Middle frontal gyrus (tissue), 1 donor: Measurements from ENCODE around the gene MIEF1.
"Not testable (repeated sequence)": the region's sequence is repeated elsewhere in the genome, so short reads cannot be mapped to it uniquely, and the experiment has no call there.

Experiments
- DNase-seq: peaks from one replicate; pipeline ENCODE4 v3.0.0-alpha.2; 2015; ENCODE audit warnings: low spot score; ENCODE audit errors: extremely low spot score

Gene MIEF1

GRCh38 chr22:39512026-39512425 lies 9.9 kb downstream of the MIEF1 start:
- no peak for DNase-seq

DNA sequence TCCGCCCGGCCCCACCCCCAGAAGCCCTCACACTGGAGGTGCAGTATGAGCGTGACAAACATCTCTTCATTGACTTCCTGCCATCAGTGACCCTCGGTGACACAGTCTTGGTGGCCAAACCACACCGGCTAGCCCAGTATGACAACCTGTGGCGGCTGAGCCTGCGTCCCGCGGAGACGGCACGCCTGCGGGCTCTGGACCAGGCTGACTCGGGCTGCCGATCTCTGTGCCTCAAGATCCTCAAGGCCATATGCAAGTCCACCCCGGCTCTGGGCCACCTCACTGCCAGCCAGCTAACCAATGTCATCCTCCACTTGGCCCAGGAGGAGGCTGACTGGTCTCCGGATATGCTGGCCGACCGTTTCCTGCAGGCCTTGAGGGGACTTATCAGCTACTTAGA lies 11.7 kb downstream of the MIEF1 start:
- no peak for DNase-seq

- no peak for DNase-seq
Measured at GRCh38 chr22:39514373-39514973, 12.4 kb downstream of the MIEF1 start.

- no peak for DNase-seq
Measured at GRCh38 chr22:39515266-39516050, 13.4 kb downstream of the MIEF1 start.

DNA sequence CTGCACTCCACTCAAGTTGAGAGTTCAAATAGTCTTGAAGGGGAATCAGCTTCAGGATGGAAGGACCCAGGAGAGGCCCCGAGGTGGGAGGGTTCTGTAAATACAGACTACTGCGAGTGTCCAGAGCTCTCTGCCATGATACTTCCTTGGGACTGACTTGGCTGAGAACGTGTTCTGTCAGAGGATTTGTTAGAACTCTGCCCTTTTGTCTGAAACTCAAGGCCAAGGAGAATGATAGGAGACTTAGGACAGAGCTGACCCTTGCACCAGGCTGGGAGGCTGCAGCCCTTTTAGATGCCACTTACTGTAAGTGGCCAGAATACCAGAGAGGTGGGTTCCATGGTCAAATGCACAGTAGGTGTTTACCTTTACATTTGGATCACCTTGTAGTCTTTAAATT lies 15.4 kb downstream of the MIEF1 start:
- DNase-seq, result no peak

- DNase-seq, result no peak
Measured at GRCh38 chr22:39518144-39518786, 16.2 kb downstream of the MIEF1 start.

DNA sequence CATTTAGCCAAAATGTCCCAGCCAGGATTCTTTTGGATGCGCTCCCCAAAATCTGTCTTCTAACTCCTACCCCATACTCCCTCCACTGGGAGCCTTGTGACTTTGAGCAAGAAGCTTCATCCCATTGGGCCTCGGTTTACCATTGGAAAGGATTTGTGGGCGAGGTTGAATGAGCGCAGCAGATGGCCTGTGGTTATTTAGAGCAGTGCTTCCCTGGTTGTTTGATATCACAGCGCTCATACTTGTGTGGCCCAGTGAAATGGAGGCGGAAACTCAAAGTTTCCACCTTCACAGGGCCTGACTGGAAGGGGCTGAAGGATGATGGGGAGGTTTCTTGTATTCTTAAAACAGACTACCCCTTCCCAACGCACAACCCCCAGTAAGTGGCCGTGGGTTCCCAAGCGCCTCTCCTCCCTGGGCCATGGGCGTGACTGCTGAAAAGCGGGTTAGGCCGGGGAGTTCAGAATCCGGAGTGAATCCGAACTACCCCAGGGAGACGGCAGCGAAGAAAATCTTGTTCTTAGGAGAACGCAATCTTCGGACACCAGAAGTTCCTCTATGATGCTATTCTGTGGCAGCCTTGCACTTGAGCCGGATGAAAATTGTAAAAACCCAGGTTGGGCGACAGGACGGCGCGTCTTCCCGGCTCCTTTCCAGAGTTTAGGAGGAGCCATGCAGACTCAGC lies 17.0 kb downstream of the MIEF1 start:
- DNase-seq, result no peak

GRCh38 chr22:39519681-39520225 lies 17.7 kb downstream of the MIEF1 start:
- DNase-seq, result peak; percentile 92

DNA sequence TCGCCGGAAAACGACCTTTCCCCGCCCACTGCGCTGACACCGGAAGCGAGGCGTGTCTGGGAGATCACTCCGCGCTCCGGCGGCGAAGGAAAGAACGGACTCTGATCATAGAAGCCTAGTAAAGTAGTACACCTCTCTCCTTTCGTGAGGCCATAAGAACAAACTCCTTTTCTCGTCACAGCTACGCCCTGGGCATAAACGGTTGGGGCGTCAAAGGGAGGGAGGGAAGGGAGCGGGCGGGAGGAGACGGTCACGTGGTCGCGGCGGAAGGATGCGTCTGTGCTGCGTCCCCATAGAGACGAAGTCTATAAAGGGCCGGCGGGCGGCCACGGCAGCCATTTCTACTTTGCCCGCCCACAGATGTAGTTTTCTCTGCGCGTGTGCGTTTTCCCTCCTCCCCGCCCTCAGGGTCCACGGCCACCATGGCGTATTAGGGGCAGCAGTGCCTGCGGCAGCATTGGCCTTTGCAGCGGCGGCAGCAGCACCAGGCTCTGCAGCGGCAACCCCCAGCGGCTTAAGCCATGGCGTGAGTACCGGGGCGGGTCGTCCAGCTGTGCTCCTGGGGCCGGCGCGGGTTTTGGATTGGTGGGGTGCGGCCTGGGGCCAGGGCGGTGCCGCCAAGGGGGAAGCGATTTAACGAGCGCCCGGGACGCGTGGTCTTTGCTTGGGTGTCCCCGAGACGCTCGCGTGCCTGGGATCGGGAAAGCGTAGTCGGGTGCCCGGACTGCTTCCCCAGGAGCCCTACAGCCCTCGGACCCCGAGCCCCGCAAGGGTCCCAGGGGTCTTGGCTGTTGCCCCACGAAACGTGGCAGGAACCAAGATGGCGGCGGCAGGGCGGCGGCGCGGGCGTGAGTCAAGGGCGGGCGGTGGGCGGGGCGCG lies 18.4 kb downstream of the MIEF1 start, which contains the start of gene ATF4:
TSS of gene ATF4 (plus strand) at position 337 of the 880 bp plus-strand sequence. CDS start 884 bp downstream, outside the sequence.
- peak; percentile 65 for DNase-seq

- not testable (repeated sequence) for DNase-seq
Measured at GRCh38 chr22:39521106-39521885, 19.2 kb downstream of the MIEF1 start.

DNA sequence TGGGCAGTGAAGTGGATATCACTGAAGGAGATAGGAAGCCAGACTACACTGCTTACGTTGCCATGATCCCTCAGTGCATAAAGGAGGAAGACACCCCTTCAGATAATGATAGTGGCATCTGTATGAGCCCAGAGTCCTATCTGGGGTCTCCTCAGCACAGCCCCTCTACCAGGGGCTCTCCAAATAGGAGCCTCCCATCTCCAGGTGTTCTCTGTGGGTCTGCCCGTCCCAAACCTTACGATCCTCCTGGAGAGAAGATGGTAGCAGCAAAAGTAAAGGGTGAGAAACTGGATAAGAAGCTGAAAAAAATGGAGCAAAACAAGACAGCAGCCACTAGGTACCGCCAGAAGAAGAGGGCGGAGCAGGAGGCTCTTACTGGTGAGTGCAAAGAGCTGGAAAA lies 20.0 kb downstream of the MIEF1 start:
- DNase-seq, result not testable (repeated sequence)

DNA sequence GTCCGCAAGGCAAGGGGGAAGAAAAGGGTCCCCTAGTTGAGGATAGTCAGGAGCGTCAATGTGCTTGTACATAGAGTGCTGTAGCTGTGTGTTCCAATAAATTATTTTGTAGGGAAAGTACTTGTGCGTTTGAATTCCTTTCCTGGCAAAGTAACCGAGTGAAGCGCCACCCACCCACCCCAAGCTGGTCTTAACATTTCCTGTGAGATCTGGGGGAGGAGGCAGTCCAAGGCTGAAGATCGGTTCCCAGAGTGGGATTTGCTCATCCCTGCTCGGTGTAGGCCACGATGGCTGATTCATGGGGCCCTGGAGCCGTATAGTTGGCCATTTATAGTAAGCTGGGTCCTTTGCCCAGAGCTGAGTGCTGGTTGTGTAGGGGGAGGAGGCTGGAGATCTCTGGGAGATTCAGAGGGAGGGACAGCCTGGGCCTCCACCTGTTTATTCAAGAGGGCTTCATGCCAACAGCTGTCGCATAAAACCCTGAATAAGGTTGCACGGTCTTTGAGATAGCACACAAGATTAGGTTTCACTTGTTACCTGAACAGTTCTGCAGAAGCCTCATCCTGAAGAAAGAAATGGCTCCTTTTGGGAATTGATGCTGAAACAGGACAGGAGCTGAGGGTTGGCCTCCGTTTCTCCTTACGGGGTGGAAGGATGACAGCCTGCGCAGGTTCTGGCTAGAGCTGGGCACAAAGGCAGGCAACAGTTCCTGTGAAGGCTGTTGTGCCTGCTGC lies 20.6 kb downstream of the MIEF1 start:
- DNase-seq, result no peak

DNA sequence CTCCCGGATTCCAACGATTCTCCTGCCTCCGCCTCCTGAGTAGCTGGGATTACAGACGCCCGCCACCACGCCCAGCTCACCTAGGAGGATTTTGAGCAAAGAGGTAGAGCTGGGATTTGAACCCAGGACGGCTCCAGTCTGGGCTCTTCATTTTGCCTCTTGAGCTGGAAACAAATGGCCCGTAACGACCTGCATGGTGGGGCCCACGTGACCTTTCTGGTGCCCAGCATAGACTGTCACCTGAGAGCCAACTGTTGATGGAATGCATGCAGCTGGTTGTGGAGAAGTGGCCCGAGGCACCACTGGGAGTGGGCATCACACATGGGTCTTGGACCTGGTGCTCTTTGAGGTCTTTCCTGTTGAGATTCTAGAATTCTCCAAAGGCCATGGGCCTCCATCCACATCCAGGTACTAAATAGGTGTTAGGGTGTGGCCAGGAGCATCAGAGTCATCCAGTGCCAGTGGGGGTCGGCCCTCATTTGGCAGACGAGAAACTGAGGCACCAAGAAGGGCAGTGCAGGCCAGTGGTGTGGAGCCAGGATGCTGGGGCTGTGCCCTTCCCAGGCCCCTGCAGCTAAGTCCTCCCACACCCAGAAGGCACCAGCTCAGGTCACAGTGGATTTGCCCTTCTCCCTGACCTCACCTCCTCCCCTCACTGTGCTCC lies 22.1 kb downstream of the MIEF1 start:
- DNase-seq, result no peak

GRCh38 chr22:39524753-39525657 lies 22.9 kb downstream of the MIEF1 start:
- no peak for DNase-seq

GRCh38 chr22:39525658-39525975 lies 23.5 kb downstream of the MIEF1 start:
- DNase-seq, result no peak

DNA sequence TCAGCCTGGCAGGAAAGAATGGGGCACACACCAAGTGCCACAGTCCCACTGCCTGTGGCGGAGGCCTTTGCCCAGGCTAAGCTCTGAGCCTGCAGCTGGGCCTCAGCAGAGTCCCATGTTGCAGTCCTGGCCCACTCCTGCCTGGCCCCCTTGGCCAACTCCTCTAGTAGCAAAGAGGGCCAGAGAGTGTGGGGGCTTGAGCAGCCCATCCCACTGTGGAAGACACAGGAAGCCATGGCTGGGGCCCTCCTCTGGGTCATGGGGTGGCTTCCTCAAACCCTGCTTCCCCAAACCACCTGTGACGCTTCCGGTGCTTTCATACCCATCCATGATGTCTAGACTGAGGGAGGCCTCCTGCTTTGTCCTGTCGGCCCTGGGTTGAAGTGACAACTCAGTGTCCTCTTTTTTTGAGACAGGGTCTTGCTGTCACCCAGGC lies 24.7 kb downstream of the MIEF1 start:
- no peak for DNase-seq

DNA sequence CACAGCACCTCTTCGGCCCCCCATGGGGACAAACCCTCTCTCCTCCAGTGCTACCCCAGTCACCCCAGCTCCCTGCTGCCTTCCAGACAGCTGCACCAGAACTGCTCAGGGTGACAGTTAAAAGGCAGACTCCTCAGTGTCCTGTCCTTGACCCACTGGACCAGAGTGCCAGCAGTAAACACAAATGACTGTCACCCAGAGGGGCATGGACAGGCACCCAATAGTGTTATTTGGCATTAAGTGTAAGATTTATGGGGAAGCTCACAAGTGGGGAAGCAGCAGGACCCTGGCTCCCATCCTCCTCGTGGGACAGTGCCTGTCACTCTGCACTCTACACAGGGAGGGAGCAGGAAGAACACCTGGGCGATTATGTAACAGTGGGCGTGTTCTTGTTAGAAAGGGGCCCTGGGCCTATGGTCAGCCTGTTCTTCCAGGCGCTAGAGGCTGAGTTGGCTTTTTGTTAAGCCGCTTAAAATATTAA lies 25.4 kb downstream of the MIEF1 start:
- DNase-seq, result no peak
